Endothelial cell (in vitro differentiated cells): ENCODE measurements around the gene OXT. TPM values are rescaled to one million over a fixed set of nuclear protein-coding genes. Genes with fewer than 3 reads are reported as not detected.

Source experiments
- DNase-seq: peaks from one replicate; pipeline ENCODE4 v3.0.0; 2021; ENCODE audit warnings: low spot score
- H3K27ac Mint-ChIP-seq: one replicate; pipeline ENCODE4 v1.8.0; 2021; ENCODE audit warnings: mixed read lengths, inconsistent platforms; ENCODE audit not compliant: unreplicated experiment
- H3K27me3 Mint-ChIP-seq: one replicate; pipeline ENCODE4 v1.8.0; 2021; ENCODE audit warnings: mild to moderate bottlenecking, moderate library complexity, mixed read lengths, inconsistent platforms; ENCODE audit not compliant: unreplicated experiment
- H3K36me3 Mint-ChIP-seq: one replicate; pipeline ENCODE4 v1.8.0; 2021; ENCODE audit warnings: mild to moderate bottlenecking, low read depth, mixed read lengths, inconsistent platforms; ENCODE audit not compliant: unreplicated experiment
- H3K4me1 Mint-ChIP-seq: one replicate; pipeline ENCODE4 v1.8.0; 2021; ENCODE audit warnings: mild to moderate bottlenecking, mixed read lengths, inconsistent platforms; ENCODE audit not compliant: unreplicated experiment
- H3K4me3 Mint-ChIP-seq: one replicate; pipeline ENCODE4 v1.8.0; 2021; ENCODE audit warnings: mild to moderate bottlenecking, mixed read lengths, inconsistent platforms; ENCODE audit not compliant: unreplicated experiment
- H3K9me3 Mint-ChIP-seq: one replicate; pipeline ENCODE4 v1.8.0; 2021; ENCODE audit warnings: mixed read lengths, inconsistent platforms; ENCODE audit not compliant: unreplicated experiment
- CTCF ChIP-seq: fragments of 200-600 bp; sonication (generic); IDR thresholded peaks from one replicate; pipeline ENCODE4 v1.5.0; 2021; ENCODE audit warnings: antibody characterized with exemption; ENCODE audit not compliant: unreplicated experiment
- total RNA-seq: library from RNA; stranded (reverse); fragmentation: NEBNext Ultra II Directional; extraction: Animal tissue kit (Norgen Biotek cat#: 25700); gene quantifications from one replicate; pipeline ENCODE4 v1.2.1, GENCODE V29; 2021; ENCODE audit not compliant: unreplicated experiment

Gene OXT
- total RNA-seq, 1 donor from 2014 or later = not detected

- Mint-ChIP-seq H3K27me3 (no peaks in the 10 kb centered on the region), H3K9me3 (no peaks in the 10 kb centered on the region), H3K36me3 (no peaks in the 10 kb centered on the region), H3K27ac (no peak overlapping the region), H3K4me1 (peaks cover 5% of the 10 kb centered on the region), H3K4me3 (no peak overlapping the region)
- TF ChIP-seq CTCF = no peak
- DNase-seq = no peak
Measured at GRCh38 chr20:3102575-3103368, 31.4 kb downstream of the OXT start.

- Mint-ChIP-seq H3K27ac (no peak overlapping the region), H3K36me3 (no peaks in the 10 kb centered on the region), H3K27me3 (no peaks in the 10 kb centered on the region), H3K4me3 (no peak overlapping the region), H3K4me1 (peaks cover 5% of the 10 kb centered on the region), H3K9me3 (no peaks in the 10 kb centered on the region)
- DNase-seq = no peak
- TF ChIP-seq CTCF = no peak
Measured at GRCh38 chr20:3103369-3104032, 32.1 kb downstream of the OXT start.

GRCh38 chr20:3105256-3106137, 34.1 kb downstream of the OXT start:
- no peaks in the 10 kb centered on the region for H3K9me3 Mint-ChIP-seq
- H3K4me3 Mint-ChIP-seq = no peak overlapping the region
- no peak for DNase-seq
- H3K27me3 Mint-ChIP-seq = peaks cover 1% of the 10 kb centered on the region
- no peaks in the 10 kb centered on the region for H3K36me3 Mint-ChIP-seq
- no peak overlapping the region for H3K27ac Mint-ChIP-seq
- peaks cover 5% of the 10 kb centered on the region for H3K4me1 Mint-ChIP-seq
- TF ChIP-seq CTCF = no peak

- peaks cover 6% of the 10 kb centered on the region for H3K4me1 Mint-ChIP-seq
- H3K27ac Mint-ChIP-seq = no peak overlapping the region
- H3K4me3 Mint-ChIP-seq = no peak overlapping the region
- TF ChIP-seq CTCF = no peak
- peaks cover 4% of the 10 kb centered on the region for H3K27me3 Mint-ChIP-seq
- no peaks in the 10 kb centered on the region for H3K9me3 Mint-ChIP-seq
- H3K36me3 Mint-ChIP-seq = peaks cover 3% of the 10 kb centered on the region
- no peak for DNase-seq
Measured at GRCh38 chr20:3106185-3106584, 34.8 kb downstream of the OXT start.
